ENCODE data around the gene DAGLA. TPM values are rescaled to one million over a fixed set of nuclear protein-coding genes. Genes with fewer than 3 reads are reported as not detected.
A peak's percentile ranks its signal among the peaks of the same experiment; 100 is the strongest.

The DAGLA gene
- total and polyA plus RNA-seq, 2 of the 13 experiments (the other 11 are each of a cell fraction or from before 2014, with no cell fraction given): 2.6 to 3.9 TPM

DNA sequence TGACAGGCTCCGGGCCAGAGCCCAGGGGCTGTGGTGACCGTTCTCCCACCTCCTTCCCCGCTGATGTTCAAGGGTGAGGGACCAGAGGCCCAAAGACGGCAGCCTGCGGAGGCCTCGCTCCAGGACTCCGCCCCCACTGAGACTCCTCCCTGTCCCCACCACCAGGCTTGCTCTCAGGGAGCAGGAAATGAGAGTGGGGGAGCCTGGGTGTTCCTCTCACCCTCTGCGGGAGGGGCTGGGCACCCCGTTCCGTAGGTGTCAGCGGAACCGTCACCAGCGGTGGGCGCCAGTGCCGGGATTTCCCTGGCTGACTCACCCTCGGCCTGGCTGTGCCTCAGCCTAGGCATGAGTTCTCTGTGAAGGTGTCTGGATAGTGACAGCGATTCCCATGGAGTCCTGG lies 15.7 kb downstream of the DAGLA start:
- DNase-seq (ENCODE audit: low spot score): no peak
- BruUV-seq (replicated peaks): no TSS peak
- peak; percentile 8; the same call in 1 of the 3 replicates for ATAC-seq
- H4K20me1 ChIP-seq (ENCODE audit: insufficient read depth, low read length): peaks cover 11% of the 10 kb centered on the region
- H2AFZ ChIP-seq (ENCODE audit: low read length): no peak overlapping the region
- intact Hi-C loops (cut with micrococcal nuclease; ENCODE audit: unreplicated experiment) (no loop called here), in situ Hi-C loops (cut with HindIII; ENCODE audit: extremely low pct_ligation_motif_present, low pct_unique_long_range_greater_than_20kb) (no loop called here)
- POLR2A ChIA-PET: interaction anchor here (1.2 kb wide), 1 partner anchor 13 kb away, joined by 9 read pairs; no protein-coding TSS in a partner anchor
- H3K27ac ChIP-seq (ENCODE audit: extremely low read length, insufficient read depth, low read length): no peak overlapping the region
- peaks cover 51% of the 10 kb centered on the region for H3K4me1 ChIP-seq (ENCODE audit: insufficient read depth, low read length)
- no peak for FAIRE-seq
- no peak overlapping the region for H3K4me2 ChIP-seq (ENCODE audit: low read depth, low read length)
- no peaks in the 10 kb centered on the region; a peak in 1 of 5 replicates for H3K36me3 ChIP-seq (replicated peaks in 1 of 2; ENCODE audit: control insufficient read depth in 1 of 2, insufficient read depth in 2 of 2, low read length in 2 of 2)
- H3K4me3 ChIP-seq (replicated peaks in 1 of 3; ENCODE audit: insufficient read depth in 1 of 3, low read depth in 2 of 3, low read length in 3 of 3): no peak overlapping the region
- no peaks in the 10 kb centered on the region for H3K27me3 ChIP-seq (ENCODE audit: control insufficient read depth in 1 of 2, insufficient read depth in 2 of 2, low read length in 2 of 2)
- H3K79me2 ChIP-seq (ENCODE audit: insufficient read depth, low read length): peaks cover 33% of the 10 kb centered on the region
- 89% methylated on average over 10 of the region's 17 CpGs for WGBS (ENCODE audit: low lambda C conversion rate)
- CTCF ChIA-PET (ENCODE audit: low intra/inter-chr PET ratio, low total read pairs): no interaction called here
- H3K9me3 ChIP-seq (ENCODE audit: low read length): no peaks in the 10 kb centered on the region
- no peak overlapping the region for H3K9ac ChIP-seq (ENCODE audit: insufficient read depth, low read depth, low read length)
- TF ChIP-seq ZNF737 (CRISPR knock-in tag; IDR thresholded peaks at IDR 0.05; ENCODE audit: borderline replicate concordance) (no peak), MTERF4 (CRISPR knock-in tag; IDR thresholded peaks at IDR 0.05) (no peak), CTCF (CRISPR knock-in tag; IDR thresholded peaks at IDR 0.05) (0 out of 2 replicates have a peak, but pooled peaks have one; percentile 25), SNAI1 (CRISPR knock-in tag; IDR thresholded peaks at IDR 0.05; ENCODE audit: borderline replicate concordance) (no peak), SMAD3 (CRISPR knock-in tag; IDR thresholded peaks at IDR 0.05) (no peak), ZNF564 (CRISPR knock-in tag; IDR thresholded peaks at IDR 0.05) (no peak), ZNF768 (CRISPR knock-in tag; IDR thresholded peaks at IDR 0.05) (peak; percentile 24; the same call in 1 of the 2 replicates), ZBTB37 (CRISPR knock-in tag; IDR thresholded peaks at IDR 0.05) (0 out of 2 replicates have a peak, but pooled peaks have one; percentile 20), NFIB (CRISPR knock-in tag; IDR thresholded peaks at IDR 0.05; ENCODE audit: borderline replicate concordance) (no peak), HNRNPL (IDR thresholded peaks at IDR 0.05; ENCODE audit: low read depth, low read length) (peak; percentile 51; the same call in 1 of the 2 replicates), ZNF275 (CRISPR knock-in tag; IDR thresholded peaks at IDR 0.05; ENCODE audit: borderline replicate concordance) (no peak), ZNF333 (CRISPR knock-in tag; IDR thresholded peaks at IDR 0.05; ENCODE audit: borderline replicate concordance) (no peak)
- TF ChIP-seq, protein P1, sequence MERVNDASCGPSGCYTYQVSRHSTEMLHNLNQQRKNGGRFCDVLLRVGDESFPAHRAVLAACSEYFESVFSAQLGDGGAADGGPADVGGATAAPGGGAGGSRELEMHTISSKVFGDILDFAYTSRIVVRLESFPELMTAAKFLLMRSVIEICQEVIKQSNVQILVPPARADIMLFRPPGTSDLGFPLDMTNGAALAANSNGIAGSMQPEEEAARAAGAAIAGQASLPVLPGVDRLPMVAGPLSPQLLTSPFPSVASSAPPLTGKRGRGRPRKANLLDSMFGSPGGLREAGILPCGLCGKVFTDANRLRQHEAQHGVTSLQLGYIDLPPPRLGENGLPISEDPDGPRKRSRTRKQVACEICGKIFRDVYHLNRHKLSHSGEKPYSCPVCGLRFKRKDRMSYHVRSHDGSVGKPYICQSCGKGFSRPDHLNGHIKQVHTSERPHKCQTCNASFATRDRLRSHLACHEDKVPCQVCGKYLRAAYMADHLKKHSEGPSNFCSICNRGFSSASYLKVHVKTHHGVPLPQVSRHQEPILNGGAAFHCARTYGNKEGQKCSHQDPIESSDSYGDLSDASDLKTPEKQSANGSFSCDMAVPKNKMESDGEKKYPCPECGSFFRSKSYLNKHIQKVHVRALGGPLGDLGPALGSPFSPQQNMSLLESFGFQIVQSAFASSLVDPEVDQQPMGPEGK (CRISPR knock-in tag; IDR thresholded peaks at IDR 0.05): 0 out of 2 replicates have a peak, but pooled peaks have one; percentile 18
- TF ChIP-seq, protein P2, sequence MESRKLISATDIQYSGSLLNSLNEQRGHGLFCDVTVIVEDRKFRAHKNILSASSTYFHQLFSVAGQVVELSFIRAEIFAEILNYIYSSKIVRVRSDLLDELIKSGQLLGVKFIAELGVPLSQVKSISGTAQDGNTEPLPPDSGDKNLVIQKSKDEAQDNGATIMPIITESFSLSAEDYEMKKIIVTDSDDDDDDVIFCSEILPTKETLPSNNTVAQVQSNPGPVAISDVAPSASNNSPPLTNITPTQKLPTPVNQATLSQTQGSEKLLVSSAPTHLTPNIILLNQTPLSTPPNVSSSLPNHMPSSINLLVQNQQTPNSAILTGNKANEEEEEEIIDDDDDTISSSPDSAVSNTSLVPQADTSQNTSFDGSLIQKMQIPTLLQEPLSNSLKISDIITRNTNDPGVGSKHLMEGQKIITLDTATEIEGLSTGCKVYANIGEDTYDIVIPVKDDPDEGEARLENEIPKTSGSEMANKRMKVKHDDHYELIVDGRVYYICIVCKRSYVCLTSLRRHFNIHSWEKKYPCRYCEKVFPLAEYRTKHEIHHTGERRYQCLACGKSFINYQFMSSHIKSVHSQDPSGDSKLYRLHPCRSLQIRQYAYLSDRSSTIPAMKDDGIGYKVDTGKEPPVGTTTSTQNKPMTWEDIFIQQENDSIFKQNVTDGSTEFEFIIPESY (CRISPR knock-in tag; IDR thresholded peaks at IDR 0.05): peak; percentile 100
